ENCODE measurements around the gene AP4B1.

GRCh38 chr1:113860891-113861290, 43.7 kb downstream of the AP4B1 start:
- TF ChIP-seq CTCF (IDR thresholded peaks at IDR 0.05; ENCODE audit: low read length) (no peak), EZH2 (IDR thresholded peaks at IDR 0.05; ENCODE audit: borderline replicate concordance, low read length) (no peak)
